ENCODE data around the gene SLC49A3.

DNA sequence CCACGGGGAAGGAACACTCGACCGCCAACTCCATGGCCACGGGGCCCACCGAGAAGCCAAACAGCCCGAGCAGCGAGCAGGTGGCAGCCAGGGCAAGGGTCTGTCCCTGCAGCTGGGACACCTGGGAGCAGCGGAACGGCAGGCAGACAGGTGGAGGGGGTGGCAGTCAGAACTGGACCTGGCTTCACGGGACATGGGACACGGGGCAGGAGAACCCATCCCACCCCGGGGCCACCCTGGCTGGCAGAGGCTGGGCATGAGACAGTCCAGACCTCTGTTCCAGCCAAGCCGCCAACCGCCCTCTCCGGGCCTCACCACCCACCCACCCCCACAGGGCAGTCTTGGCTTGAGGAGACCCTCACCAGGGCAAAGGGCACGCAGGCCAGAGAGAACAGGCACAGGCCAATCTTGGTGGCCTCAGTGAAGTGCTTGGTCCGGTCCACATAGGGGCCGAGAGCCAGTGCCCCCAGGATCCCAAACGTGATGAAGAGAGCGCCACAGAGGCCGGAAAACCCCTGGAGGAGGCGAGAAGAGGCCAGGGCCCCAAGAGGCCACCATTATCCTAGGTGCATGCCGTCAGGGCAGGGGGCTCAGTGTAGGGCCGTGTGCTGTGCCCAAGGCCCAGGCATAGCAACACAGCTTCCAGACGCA is 5.6 kb downstream of the SLC49A3 start:
- TF ChIP-seq CTCF (IDR thresholded peaks at IDR 0.05) (no peak), EZH2 (IDR thresholded peaks at IDR 0.05) (no peak), EZH2phosphoT487 (IDR thresholded peaks at IDR 0.05) (no peak)
